Nephron progenitor cell (in vitro differentiated cells): ENCODE data around the gene DCST1.

Experiments
- DNase-seq: peaks from one replicate; pipeline ENCODE4 v3.0.0; 2021
- H3K27ac Mint-ChIP-seq: 2 replicates; pipeline ENCODE4 v1.8.0; 2021; ENCODE audit warnings: mild to moderate bottlenecking, moderate library complexity, mixed read lengths
- H3K27me3 Mint-ChIP-seq: 2 replicates; pipeline ENCODE4 v1.8.0; 2021; ENCODE audit warnings: mild to moderate bottlenecking, low read depth, mixed read lengths; ENCODE audit not compliant: poor library complexity
- H3K36me3 Mint-ChIP-seq: 2 replicates; pipeline ENCODE4 v1.8.0; 2021; ENCODE audit warnings: low read depth, mixed read lengths
- H3K4me1 Mint-ChIP-seq: 2 replicates; pipeline ENCODE4 v1.8.0; 2021; ENCODE audit warnings: mixed read lengths
- H3K4me3 Mint-ChIP-seq: 2 replicates; pipeline ENCODE4 v1.8.0; 2021; ENCODE audit warnings: mild to moderate bottlenecking, moderate library complexity, mixed read lengths
- H3K9me3 Mint-ChIP-seq: 2 replicates; pipeline ENCODE4 v1.8.0; 2021; ENCODE audit warnings: mild to moderate bottlenecking, moderate library complexity, mixed read lengths
- TF ChIP-seq, protein P1 (sequence below): fragments of 200-600 bp; sonication (generic); IDR thresholded peaks from 2 replicates; pipeline ENCODE4 v1.5.0; 2021; ENCODE audit warnings: antibody characterized with exemption

The DCST1 gene

DNA sequence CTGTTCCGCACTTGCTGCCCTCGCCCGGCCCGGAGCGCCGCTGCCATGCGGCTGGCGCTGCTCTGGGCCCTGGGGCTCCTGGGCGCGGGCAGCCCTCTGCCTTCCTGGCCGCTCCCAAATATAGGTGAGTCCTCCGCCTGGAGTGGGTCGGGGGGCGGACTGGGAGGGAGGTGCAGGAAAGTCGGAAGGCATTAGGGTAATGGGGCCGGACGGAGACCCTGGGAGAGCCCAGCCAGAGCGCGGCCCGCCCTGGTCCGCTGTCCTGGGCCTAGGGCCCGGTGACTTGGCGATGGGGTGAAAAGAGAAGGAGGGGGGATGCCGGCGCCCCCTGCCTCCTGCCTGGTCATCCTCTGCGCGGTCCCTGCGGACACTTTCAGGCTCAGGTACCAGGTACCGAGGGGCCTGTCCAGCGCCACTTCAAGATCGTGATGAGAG lies 17.7 kb downstream of the DCST1 start:
- Mint-ChIP-seq H3K4me3 (peak overlapping the region; percentile 84), H3K27me3 (peaks cover 11% of the 10 kb centered on the region), H3K4me1 (peaks cover 51% of the 10 kb centered on the region), H3K36me3 (no peaks in the 10 kb centered on the region), H3K27ac (no peak overlapping the region), H3K9me3 (no peaks in the 10 kb centered on the region)
- TF ChIP-seq, protein P1, sequence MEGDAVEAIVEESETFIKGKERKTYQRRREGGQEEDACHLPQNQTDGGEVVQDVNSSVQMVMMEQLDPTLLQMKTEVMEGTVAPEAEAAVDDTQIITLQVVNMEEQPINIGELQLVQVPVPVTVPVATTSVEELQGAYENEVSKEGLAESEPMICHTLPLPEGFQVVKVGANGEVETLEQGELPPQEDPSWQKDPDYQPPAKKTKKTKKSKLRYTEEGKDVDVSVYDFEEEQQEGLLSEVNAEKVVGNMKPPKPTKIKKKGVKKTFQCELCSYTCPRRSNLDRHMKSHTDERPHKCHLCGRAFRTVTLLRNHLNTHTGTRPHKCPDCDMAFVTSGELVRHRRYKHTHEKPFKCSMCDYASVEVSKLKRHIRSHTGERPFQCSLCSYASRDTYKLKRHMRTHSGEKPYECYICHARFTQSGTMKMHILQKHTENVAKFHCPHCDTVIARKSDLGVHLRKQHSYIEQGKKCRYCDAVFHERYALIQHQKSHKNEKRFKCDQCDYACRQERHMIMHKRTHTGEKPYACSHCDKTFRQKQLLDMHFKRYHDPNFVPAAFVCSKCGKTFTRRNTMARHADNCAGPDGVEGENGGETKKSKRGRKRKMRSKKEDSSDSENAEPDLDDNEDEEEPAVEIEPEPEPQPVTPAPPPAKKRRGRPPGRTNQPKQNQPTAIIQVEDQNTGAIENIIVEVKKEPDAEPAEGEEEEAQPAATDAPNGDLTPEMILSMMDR: no peak
- DNase-seq: no peak

DNA sequence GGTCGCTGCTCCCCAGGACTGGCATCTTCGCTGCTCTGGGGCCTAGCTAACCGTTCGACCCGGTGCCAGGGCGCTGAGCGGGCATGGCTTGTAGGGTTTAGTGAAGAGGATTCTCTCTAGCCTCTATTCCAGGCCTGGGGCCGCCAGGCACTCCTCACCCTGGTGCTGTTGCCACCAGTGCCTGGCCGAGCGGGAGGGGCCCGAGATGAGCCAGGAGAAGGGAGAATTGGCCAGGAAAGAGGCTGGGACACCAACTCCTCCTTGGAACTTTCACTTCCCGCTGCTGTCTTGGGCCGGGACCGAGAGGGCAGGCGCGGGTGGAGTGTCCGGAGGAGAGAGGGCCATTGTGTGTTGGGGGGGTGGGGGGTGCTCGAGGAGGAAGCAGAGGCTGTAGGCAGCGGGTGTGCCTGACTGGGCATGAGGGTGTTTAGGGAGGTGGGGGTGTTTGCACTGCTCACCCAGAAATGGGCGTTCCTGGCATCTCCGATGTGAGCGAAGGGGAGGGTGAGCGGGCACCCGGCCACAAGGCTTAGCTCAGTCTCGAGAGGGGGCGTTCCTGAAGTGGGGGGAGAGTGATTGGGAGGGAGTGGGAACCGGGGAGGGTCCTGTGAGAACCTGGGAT lies 18.3 kb downstream of the DCST1 start:
- TF ChIP-seq, protein P1: no peak
- Mint-ChIP-seq H3K4me1 (peaks cover 49% of the 10 kb centered on the region), H3K4me3 (peak overlapping the region; percentile 84), H3K9me3 (no peaks in the 10 kb centered on the region), H3K27ac (no peak overlapping the region), H3K27me3 (peaks cover 11% of the 10 kb centered on the region), H3K36me3 (no peaks in the 10 kb centered on the region)
- peak; percentile 37 for DNase-seq

DNA sequence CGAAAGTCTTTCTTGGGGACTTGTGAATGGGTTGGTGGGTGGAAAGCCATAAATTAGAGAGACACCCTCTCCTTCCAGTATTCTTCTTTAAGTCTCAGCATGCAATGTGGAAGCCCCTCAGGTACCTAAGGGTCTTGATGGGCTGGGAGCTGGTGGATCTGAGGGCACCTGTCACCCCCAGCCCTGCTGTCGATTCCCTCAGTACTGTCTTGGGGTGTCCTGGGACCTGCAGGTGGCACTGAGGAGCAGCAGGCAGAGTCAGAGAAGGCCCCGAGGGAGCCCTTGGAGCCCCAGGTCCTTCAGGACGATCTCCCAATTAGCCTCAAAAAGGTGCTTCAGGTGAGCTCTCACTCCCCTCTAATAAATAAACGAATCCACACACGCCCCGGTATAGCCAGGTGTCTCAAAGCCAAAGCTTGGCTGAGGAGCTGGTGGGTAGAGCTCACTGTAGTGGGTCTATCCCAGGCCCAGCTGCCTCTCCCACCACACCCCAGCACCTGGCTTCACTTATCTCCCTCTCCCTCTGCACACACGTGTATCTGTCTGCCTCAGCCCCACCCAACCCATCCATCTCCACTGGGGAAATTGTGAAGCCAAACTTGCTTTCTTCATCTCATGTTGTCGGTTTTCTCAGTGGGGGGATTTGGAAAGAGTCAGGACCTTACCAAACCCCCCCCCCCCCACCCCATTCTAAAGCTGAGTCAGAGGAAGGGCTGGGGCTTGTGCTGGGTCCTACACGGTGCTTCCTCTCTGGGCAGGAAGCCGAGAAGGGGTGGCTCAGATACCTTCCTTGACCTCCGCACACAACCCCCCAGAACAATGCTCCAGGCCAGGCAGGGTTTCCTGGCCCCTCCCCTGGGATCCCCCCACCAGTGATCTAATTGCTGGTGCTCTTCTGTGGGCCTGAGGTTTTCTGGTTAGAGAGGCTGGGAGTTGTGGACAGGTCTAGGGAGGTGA lies 19.1 kb downstream of the DCST1 start:
- TF ChIP-seq, protein P1: no peak
- Mint-ChIP-seq H3K36me3 (no peaks in the 10 kb centered on the region), H3K27ac (no peak overlapping the region), H3K4me3 (peak overlapping the region; percentile 84), H3K27me3 (peaks cover 11% of the 10 kb centered on the region), H3K4me1 (peaks cover 42% of the 10 kb centered on the region), H3K9me3 (no peaks in the 10 kb centered on the region)
- no peak for DNase-seq

DNA sequence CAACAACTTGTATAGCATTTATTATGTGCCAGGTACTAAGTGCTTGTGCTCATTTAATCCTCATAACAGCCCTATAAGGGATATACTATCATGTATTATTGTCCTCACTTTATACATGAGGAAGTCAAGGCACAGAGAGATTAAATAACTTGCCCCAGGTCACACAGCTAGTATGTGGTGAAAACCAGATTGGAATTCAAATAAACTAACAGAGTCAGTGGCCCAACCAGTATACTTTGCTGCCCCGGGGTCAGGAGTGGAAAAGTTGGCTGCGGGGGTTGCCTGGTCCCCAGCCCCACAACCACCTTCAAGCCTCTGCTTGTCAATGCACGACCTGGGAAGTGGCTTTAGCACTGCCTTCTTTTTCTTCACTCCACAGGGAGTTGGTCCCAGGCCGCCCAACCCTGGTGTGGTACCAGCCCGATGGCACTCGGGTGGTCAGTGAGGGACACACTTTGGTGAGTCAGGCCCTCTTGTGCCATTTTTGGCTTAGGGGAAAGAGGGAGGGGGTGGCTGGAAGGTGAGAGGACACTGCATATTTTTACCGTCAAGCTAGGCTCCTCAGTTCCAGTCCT lies 20.0 kb downstream of the DCST1 start:
- Mint-ChIP-seq H3K9me3 (no peaks in the 10 kb centered on the region), H3K4me3 (no peak overlapping the region), H3K27ac (no peak overlapping the region), H3K27me3 (peaks cover 11% of the 10 kb centered on the region), H3K36me3 (no peaks in the 10 kb centered on the region), H3K4me1 (peaks cover 33% of the 10 kb centered on the region)
- TF ChIP-seq, protein P1: no peak
- DNase-seq: no peak

DNA sequence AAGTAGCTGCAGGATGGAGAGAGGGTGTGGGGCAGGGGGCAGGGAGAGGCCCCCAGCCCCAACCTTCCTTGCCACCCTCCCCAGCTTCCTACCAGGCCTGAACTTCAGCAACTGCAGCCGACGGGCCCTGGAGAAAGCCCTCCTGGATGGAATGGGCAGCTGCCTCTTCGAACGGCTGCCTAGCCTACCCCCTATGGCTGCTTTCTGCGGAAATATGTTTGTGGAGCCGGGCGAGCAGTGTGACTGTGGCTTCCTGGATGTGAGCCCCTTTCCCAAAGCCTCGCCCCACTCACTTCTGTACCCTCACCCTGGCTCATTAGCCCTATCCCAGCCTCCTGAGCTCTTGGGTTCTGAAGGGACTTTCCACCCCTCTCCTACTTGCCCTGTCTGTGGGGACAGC lies 23.5 kb downstream of the DCST1 start:
- no peaks in the 10 kb centered on the region for H3K36me3 Mint-ChIP-seq
- H3K27me3 Mint-ChIP-seq: peaks cover 12% of the 10 kb centered on the region
- peaks cover 22% of the 10 kb centered on the region for H3K4me1 Mint-ChIP-seq
- TF ChIP-seq, protein P1: no peak
- no peaks in the 10 kb centered on the region for H3K9me3 Mint-ChIP-seq
- no peak overlapping the region for H3K27ac Mint-ChIP-seq
- no peak for DNase-seq
- no peak overlapping the region for H3K4me3 Mint-ChIP-seq
